IMR-90 (cell line): ENCODE measurements around the gene E2F4. TPM values are rescaled to one million over a fixed set of nuclear protein-coding genes. Genes with fewer than 3 reads are reported as not detected.

Experiments used
- ATAC-seq: fragments of 200-7000 bp; cut with Tn5 transposase; 2 replicates; pipeline ENCODE4 v1.9.1; 2020; ENCODE audit warnings: low read depth, mild to moderate bottlenecking, moderate library complexity
- BruUV-seq: library from RNA; stranded (reverse); fragments of 400-500 nt; replicated peaks from 2 replicates; lab custom pipeline; 2021; lab: Mats Ljungman, UMichigan
- CTCF ChIA-PET: fragments of 300-600 bp; formaldehyde crosslinking; extraction: SDS; loops from one replicate; lab custom pipeline; 2021; ENCODE audit warnings: antibody characterized with exemption; lab: Yijun Ruan, JAX
- POLR2A ChIA-PET: fragments of 300-600 bp; sonication (Branson Sonifier 250); formaldehyde crosslinking; loops from one replicate; lab custom pipeline; 2022; ENCODE audit warnings: antibody characterized with exemption; ENCODE audit not compliant: unreplicated experiment; lab: Charles Lee
- DNase-seq: peaks from one replicate; pipeline ENCODE4 v3.0.0; 2013
- H2AFZ ChIP-seq: replicated peaks from 2 replicates; pipeline ENCODE3; 2013; ENCODE audit warnings: low read length, mild to moderate bottlenecking; ENCODE audit not compliant: poor library complexity
- H2AK5ac ChIP-seq: 2 replicates; pipeline ENCODE4 v1.6.1; 2013; ENCODE audit warnings: low read depth, low read length, inconsistent platforms
- H2AK9ac ChIP-seq: replicated peaks from 2 replicates; pipeline ENCODE3; 2013; ENCODE audit warnings: mild to moderate bottlenecking, low read depth, low read length, moderate library complexity; ENCODE audit not compliant: poor library complexity
- H2BK120ac ChIP-seq: 2 replicates; pipeline ENCODE4 v1.6.1; 2013; ENCODE audit warnings: low read depth, low read length, inconsistent platforms
- H2BK15ac ChIP-seq: 3 replicates; pipeline ENCODE4 v1.6.1; 2013; ENCODE audit warnings: low read depth, low read length, inconsistent platforms
- H2BK20ac ChIP-seq: 2 replicates; pipeline ENCODE4 v1.6.1; 2013; ENCODE audit warnings: low read depth, mild to moderate bottlenecking, inconsistent platforms, low read length, moderate library complexity
- H2BK5ac ChIP-seq: 2 replicates; pipeline ENCODE4 v1.6.1; 2013; ENCODE audit warnings: mild to moderate bottlenecking, low read depth, low read length, inconsistent platforms; ENCODE audit not compliant: poor library complexity, severe bottlenecking
- H3K14ac ChIP-seq: replicated peaks from 2 replicates; pipeline ENCODE4 v1.6.1; 2013; ENCODE audit warnings: low read depth, low read length, inconsistent platforms
- H3K18ac ChIP-seq: 2 replicates; pipeline ENCODE4 v1.6.1; 2013; ENCODE audit warnings: low read depth, low read length, control low read depth
- H3K23ac ChIP-seq: 2 replicates; pipeline ENCODE4 v1.6.1; 2013; ENCODE audit warnings: low read depth, low read length, inconsistent platforms
- H3K27ac ChIP-seq: 2 replicates; pipeline ENCODE4 v1.5.1; 2013; ENCODE audit warnings: mild to moderate bottlenecking, control low read depth, low read length; ENCODE audit not compliant: insufficient read depth
- H3K27me3 ChIP-seq: 2 replicates; pipeline ENCODE4 v1.6.1; 2013; ENCODE audit warnings: low read length; ENCODE audit not compliant: control insufficient read depth, insufficient read depth
- H3K36me3 ChIP-seq: 2 replicates; pipeline ENCODE4 v1.6.1; 2013; ENCODE audit warnings: low read length, mixed read lengths; ENCODE audit not compliant: control insufficient read depth, insufficient read depth
- H3K4ac ChIP-seq: 2 replicates; pipeline ENCODE4 v1.6.1; 2013; ENCODE audit warnings: low read depth, low read length, inconsistent platforms
- H3K4me1 ChIP-seq: 2 replicates; pipeline ENCODE4 v1.6.1; 2013; ENCODE audit warnings: low read length, mixed read lengths; ENCODE audit not compliant: control insufficient read depth, insufficient read depth
- H3K4me2 ChIP-seq: 2 replicates; pipeline ENCODE4 v1.6.1; 2013; ENCODE audit warnings: low read depth, mild to moderate bottlenecking, control low read depth, low read length, moderate library complexity
- H3K4me3 ChIP-seq: 2 replicates; pipeline ENCODE4 v1.5.1; 2013; ENCODE audit warnings: low read depth, mild to moderate bottlenecking, control low read depth, low read length, moderate library complexity; ENCODE audit not compliant: insufficient read depth
- H3K56ac ChIP-seq: 2 replicates; pipeline ENCODE4 v1.6.1; 2013; ENCODE audit warnings: low read length, inconsistent platforms; ENCODE audit not compliant: insufficient read depth; ENCODE audit errors: extremely low read depth
- H3K79me1 ChIP-seq, 2 experiments: 2 replicates each; pipeline ENCODE4 v1.6.1; 2013; ENCODE audit warnings: low read length in 2 of 2, inconsistent platforms in 1 of 2, low read depth in 1 of 2
- H3K9ac ChIP-seq: 2 replicates; pipeline ENCODE4 v1.6.1; 2013; ENCODE audit warnings: low read depth, low read length, control low read depth
- H3K9me1 ChIP-seq: 2 replicates; pipeline ENCODE4 v1.6.1; 2013; ENCODE audit warnings: low read length, inconsistent platforms; ENCODE audit not compliant: insufficient read depth
- H3K9me3 ChIP-seq: 2 replicates; pipeline ENCODE4 v1.6.1; 2013; ENCODE audit warnings: low read length; ENCODE audit not compliant: control insufficient read depth, insufficient read depth
- H4K20me1 ChIP-seq: 2 replicates; pipeline ENCODE4 v1.6.1; 2013; ENCODE audit warnings: low read length, inconsistent platforms; ENCODE audit not compliant: insufficient read depth
- H4K5ac ChIP-seq: 2 replicates; pipeline ENCODE4 v1.6.1; 2013; ENCODE audit warnings: mild to moderate bottlenecking, low read depth, low read length, control low read depth
- H4K8ac ChIP-seq, 2 experiments: 2 replicates each; pipeline ENCODE4 v1.6.1; 2013; ENCODE audit warnings: low read depth in 2 of 2, low read length in 2 of 2, control low read depth in 1 of 2, inconsistent platforms in 1 of 2
- H4K91ac ChIP-seq: 2 replicates; pipeline ENCODE4 v1.6.1; 2013; ENCODE audit warnings: low read depth, low read length, inconsistent platforms; ENCODE audit not compliant: insufficient read depth
- MXI1 ChIP-seq: IDR thresholded peaks from 2 replicates; pipeline ENCODE4 v1.6.1; 2012; ENCODE audit warnings: low read depth, mild to moderate bottlenecking, low read length, moderate library complexity, borderline replicate concordance
- RCOR1 ChIP-seq: IDR thresholded peaks from 2 replicates; pipeline ENCODE4 v1.6.1; 2012; ENCODE audit warnings: mild to moderate bottlenecking, low read length, improper control_type of control experiment; ENCODE audit not compliant: insufficient replicate concordance
- RFX5 ChIP-seq: IDR thresholded peaks from 2 replicates; pipeline ENCODE4 v1.8.0; 2012; ENCODE audit warnings: low read depth, mild to moderate bottlenecking, low read length, moderate library complexity
- SMC3 ChIP-seq: fragments of 150-350 bp; IDR thresholded peaks from 2 replicates; pipeline ENCODE4 v1.6.1; 2016; ENCODE audit warnings: low read depth, mild to moderate bottlenecking, antibody characterized with exemption, low read length, moderate library complexity
- WGBS, 2 experiments: methylation state at CpG; one replicate each; pipeline versions ENCODE4 v1.1.5 to v1.1.7; 2013; ENCODE audit warnings: missing lambda C conversion rate in 2 of 2; ENCODE audit not compliant: insufficient read length in 1 of 2; ENCODE audit errors: extremely low coverage in 2 of 2; 5-methylcytosine and 5-hydroxymethylcytosine counted together
- dilution Hi-C: fragments of 300-500 bp; cut with HindIII; formaldehyde crosslinking; loops from one replicate; pipeline ENCODE4 v1.14.3; 2018; ENCODE audit warnings: low sequenced_read_pairs; ENCODE audit not compliant: unreplicated experiment
- in situ Hi-C: fragments of 300-500 bp; cut with MboI; formaldehyde crosslinking; loops from 3 replicates; pipeline ENCODE4 v1.14.3; 2019; ENCODE audit warnings: low sequenced_read_pairs, inconsistent platforms, mixed read lengths
- intact Hi-C: fragments of 100-400 bp; cut with micrococcal nuclease; formaldehyde crosslinking; loops from 2 replicates; pipeline ENCODE4 v1.10.0; 2022
- polyA plus RNA-seq, 3 experiments: library from polyadenylated mRNA; depleted of rRNA; stranded (reverse); fragments of >200 nt; gene quantifications; 2 replicates each; pipeline ENCODE4 v1.2.3, GENCODE V29; 2012; ENCODE audit warnings: low replicate concordance in 1 of 3
- total RNA-seq: library from RNA; depleted of rRNA; stranded (reverse); fragments of >200 nt; gene quantifications from 2 replicates; pipeline ENCODE4 v1.2.3, GENCODE V29; 2012
- TF ChIP-seq, protein P1 (sequence below): fragments of 150-350 bp; IDR thresholded peaks from 2 replicates; pipeline ENCODE4 v1.6.1; 2017; ENCODE audit warnings: mild to moderate bottlenecking, antibody characterized with exemption, low read length, low read depth

E2F4 gene
- total and polyA plus RNA-seq, 2 of the 4 experiments (the other 2 are of a cell fraction) = 63.4 to 103 TPM

DNA sequence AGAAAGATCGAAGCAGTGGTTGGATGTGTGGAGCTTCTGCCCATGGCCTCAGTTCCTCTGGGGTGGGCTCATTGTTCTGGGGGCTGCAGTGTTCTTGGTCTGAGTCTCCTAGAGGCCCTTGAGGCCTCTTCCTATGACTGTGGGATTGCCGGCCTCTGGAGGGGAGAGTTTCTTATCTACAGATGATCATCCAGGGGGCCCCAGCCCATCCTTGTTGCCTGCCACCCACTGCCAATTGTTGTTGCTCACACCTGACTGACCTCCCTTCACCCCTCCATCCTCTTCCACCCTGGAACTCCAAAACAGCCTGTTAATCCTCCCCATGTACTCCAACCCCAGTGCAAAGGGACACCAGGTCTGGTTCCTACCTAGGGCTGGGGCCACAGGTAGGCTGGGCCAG, 47.0 kb upstream of the E2F4 start:
- H3K36me3 ChIP-seq = peaks cover 80% of the 10 kb centered on the region
- no peak overlapping the region for H3K4me3 ChIP-seq
- ATAC-seq (no peak), DNase-seq (no peak)
- H2AFZ ChIP-seq = no peak overlapping the region
- no peak overlapping the region for H3K14ac ChIP-seq
- H4K8ac ChIP-seq = no peak overlapping the region
- H3K4me2 ChIP-seq = no peak overlapping the region
- no peak overlapping the region for H3K56ac ChIP-seq
- H3K18ac ChIP-seq = no peak overlapping the region
- H3K4me1 ChIP-seq = no peaks in the 10 kb centered on the region
- no TSS peak for BruUV-seq
- no peak overlapping the region for H4K5ac ChIP-seq
- H3K27ac ChIP-seq = no peak overlapping the region
- H3K9ac ChIP-seq = no peak overlapping the region
- H3K9me1 ChIP-seq = peaks cover 4% of the 10 kb centered on the region; the same call in 1 of the 2 replicates
- H3K4ac ChIP-seq = no peak overlapping the region
- in situ Hi-C loops = no loop called here
- ChIA-PET POLR2A (no interaction called here), CTCF (no interaction called here)
- no peak overlapping the region for H4K91ac ChIP-seq
- H2BK120ac ChIP-seq = no peak overlapping the region
- H4K20me1 ChIP-seq = peaks cover 7% of the 10 kb centered on the region; the same call in 1 of the 2 replicates
- no peak overlapping the region for H2BK15ac ChIP-seq
- no peaks in the 10 kb centered on the region for H3K9me3 ChIP-seq
- dilution Hi-C loops = no loop called here
- H3K23ac ChIP-seq = no peak overlapping the region
- H3K27me3 ChIP-seq = no peaks in the 10 kb centered on the region
- H2BK5ac ChIP-seq = no peak overlapping the region
- H2AK5ac ChIP-seq = no peak overlapping the region
- TF ChIP-seq SMC3 (no peak), MXI1 (no peak), RFX5 (no peak), RCOR1 (no peak)
- TF ChIP-seq, protein P1, sequence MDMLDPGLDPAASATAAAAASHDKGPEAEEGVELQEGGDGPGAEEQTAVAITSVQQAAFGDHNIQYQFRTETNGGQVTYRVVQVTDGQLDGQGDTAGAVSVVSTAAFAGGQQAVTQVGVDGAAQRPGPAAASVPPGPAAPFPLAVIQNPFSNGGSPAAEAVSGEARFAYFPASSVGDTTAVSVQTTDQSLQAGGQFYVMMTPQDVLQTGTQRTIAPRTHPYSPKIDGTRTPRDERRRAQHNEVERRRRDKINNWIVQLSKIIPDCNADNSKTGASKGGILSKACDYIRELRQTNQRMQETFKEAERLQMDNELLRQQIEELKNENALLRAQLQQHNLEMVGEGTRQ = no peak
- WGBS, 2 experiments = 100% methylated on average over 1 of the region's 2 CpGs; no CpG with 5 or more reads in 1 of the 2 experiments
- H2AK9ac ChIP-seq = no peak overlapping the region
- peaks cover 0 to 24% of the 10 kb centered on the region in 2 experiments; a peak in 2 of 4 replicates for H3K79me1 ChIP-seq
- no peak overlapping the region for H2BK20ac ChIP-seq
- intact Hi-C loops = no loop called here
